ENCODE measurements around the gene HIVEP3.

DNA sequence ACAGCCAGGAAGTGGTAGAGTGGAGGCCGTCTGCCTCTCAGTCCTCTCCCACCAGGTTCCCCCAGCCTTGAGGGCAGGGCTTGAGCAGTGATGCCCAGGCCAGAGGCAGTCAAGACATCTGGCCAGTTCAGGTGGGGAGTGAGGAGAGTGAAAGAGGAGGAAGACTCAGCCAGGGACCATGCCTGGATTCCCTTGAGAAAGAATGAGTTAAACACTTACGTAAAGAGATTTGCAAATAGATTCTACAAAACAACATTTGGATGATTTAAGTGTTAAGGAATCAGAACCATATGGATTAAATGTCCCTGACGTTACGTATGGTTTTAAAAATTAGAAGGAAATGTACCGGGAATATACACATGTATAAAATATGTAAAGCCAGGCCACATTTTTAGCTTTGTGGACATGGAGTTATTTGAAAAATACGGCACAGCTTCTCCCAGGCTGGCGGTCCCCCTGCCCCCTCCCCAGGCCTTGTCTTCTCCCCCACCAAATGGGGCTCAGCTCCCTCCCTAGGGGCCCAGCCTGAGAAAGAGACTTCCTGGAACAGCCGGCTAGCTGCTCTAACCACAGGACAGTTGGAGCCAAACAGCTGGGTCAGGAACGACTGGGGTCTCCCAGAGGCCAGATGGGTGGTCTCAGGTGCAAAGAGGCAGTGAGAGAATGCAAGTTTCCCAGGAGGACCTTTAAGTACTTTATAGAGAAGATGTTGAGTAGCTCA is 245.9 kb downstream of the HIVEP3 start:
- TF ChIP-seq, protein P1, sequence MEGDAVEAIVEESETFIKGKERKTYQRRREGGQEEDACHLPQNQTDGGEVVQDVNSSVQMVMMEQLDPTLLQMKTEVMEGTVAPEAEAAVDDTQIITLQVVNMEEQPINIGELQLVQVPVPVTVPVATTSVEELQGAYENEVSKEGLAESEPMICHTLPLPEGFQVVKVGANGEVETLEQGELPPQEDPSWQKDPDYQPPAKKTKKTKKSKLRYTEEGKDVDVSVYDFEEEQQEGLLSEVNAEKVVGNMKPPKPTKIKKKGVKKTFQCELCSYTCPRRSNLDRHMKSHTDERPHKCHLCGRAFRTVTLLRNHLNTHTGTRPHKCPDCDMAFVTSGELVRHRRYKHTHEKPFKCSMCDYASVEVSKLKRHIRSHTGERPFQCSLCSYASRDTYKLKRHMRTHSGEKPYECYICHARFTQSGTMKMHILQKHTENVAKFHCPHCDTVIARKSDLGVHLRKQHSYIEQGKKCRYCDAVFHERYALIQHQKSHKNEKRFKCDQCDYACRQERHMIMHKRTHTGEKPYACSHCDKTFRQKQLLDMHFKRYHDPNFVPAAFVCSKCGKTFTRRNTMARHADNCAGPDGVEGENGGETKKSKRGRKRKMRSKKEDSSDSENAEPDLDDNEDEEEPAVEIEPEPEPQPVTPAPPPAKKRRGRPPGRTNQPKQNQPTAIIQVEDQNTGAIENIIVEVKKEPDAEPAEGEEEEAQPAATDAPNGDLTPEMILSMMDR (IDR thresholded peaks at IDR 0.05), result no peak
- TF ChIP-seq POLR2A (IDR thresholded peaks at IDR 0.05), result no peak

All from body of pancreas (tissue), 4 donors.